SHP77 treated with DMSO at 0.1 percent for 48 hours (cell line): ENCODE measurements around the gene PADI2.
A peak's percentile ranks its signal among the peaks of the same experiment; 100 is the strongest.
"Not testable (repeated sequence)": the region's sequence is repeated elsewhere in the genome, so short reads cannot be mapped to it uniquely, and the experiment has no call there.

ENCODE experiments used
- DNase-seq: peaks from one replicate; lab custom pipeline; 2025; lab: John Stamatoyannopoulos, UW

Gene PADI2

GRCh38 chr1:17081439-17081838, 37.8 kb downstream of the PADI2 start:
- DNase-seq, result no peak

- DNase-seq, result no peak
Measured at GRCh38 chr1:17080880-17081279, 38.4 kb downstream of the PADI2 start.

DNA sequence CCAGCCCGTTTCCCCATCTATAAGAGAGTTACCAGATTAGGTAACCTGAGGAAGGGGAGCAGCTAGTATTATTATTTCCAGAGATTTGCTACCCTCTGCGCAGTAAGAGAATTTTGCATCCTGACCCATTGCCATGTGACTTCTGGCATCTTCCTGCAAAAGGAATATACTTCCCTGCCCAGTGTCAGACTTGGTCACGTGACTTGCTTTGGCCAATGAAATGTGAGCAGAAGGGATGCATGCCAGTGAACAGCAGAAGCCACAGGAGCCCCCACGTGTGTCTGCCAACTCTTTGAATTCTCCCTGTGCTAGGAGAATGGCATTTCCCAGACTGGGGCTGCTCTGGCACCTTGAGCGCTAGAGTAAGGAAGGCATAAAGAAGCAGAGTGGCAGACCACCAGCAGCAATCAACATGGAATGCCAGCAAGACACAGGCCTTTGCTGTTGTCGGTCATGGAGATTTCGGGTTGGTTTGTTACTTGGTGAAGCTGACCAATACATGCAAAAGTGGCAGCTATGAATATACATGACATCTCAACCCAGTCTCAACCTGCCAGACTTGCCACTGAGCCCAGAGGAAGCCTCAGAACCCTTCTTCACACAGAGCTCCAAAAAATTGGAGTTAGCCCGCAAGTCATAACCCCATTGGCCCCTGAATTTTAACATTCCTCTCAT, 39.0 kb downstream of the PADI2 start:
- no peak for DNase-seq

- no peak for DNase-seq
Measured at GRCh38 chr1:17078991-17079868, 40.0 kb downstream of the PADI2 start.

- no peak for DNase-seq
Measured at GRCh38 chr1:17075470-17076255, 43.6 kb downstream of the PADI2 start.

- no peak for DNase-seq
Measured at GRCh38 chr1:17071794-17072193, 47.5 kb downstream of the PADI2 start.

DNA sequence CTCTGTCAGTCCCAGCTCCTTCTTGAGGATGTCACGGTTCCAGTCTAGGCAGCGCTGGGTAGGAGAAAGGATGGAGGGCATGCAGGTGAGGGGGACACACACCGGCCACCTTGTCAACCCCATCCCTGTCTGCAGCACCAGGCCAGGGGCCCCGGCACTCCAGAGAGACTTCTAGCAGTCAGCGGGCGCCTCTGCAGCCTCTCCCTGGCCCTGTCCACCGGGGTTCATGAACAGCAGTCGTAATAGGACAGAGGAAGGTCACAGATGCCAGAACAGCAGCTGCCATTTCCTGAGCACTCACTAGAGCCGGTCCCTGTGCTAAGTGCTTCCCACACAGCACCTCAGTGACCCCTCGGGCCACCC, 49.1 kb downstream of the PADI2 start:
- no peak for DNase-seq

DNA sequence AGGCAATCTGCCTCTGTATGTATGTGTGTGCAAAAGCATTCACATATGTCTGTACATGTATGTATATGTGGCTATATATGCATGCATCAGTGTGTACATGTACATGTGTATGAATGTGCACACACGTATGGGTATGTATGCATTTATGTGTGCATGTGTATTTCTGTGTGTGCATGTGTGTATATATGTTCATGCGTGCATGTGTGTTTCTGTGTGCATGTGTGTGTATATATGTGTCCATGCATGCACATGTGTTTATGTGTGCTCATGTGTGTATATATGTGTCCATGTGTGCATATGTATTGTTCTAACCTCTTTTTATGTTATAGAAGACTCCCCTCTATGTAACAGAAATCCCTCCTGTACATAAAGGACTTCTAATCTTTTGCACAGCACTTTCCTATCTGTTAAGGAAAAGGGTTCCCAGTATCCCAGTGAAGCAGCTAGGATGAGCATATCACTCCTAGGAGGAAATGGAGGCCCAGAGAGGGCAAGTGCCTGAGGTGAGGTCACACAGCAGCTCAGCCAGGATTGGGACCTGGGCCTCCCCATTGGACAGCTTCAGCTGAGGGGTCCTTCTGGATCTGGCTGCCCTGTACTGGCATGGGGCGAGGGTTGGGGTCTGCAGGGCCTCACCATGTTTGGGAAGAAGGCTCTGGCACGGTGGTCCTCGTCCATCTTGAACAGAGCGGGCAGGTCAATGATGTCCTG, 49.6 kb downstream of the PADI2 start:
- DNase-seq, result no peak

- no peak for DNase-seq
Measured at GRCh38 chr1:17068789-17069188, 50.5 kb downstream of the PADI2 start.

GRCh38 chr1:17067465-17068240, 51.6 kb downstream of the PADI2 start:
- DNase-seq, result no peak

DNA sequence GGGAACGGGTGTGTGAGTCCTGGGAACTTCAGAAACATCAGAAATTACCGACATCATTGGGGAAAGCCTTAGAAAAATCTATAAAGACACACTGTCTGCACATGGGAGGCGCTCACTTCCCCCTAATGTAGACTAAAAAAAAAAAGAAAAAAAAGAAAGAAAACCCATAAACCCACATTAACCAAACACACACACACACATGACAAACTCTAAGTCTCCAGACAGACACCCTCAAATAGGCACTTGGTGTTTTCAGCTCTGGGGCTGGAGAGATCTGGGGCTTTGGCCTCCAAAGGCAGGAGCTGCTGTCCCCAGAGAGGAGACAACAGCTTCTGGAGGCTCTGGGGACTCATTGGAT, 52.2 kb downstream of the PADI2 start:
- DNase-seq, result no peak

DNA sequence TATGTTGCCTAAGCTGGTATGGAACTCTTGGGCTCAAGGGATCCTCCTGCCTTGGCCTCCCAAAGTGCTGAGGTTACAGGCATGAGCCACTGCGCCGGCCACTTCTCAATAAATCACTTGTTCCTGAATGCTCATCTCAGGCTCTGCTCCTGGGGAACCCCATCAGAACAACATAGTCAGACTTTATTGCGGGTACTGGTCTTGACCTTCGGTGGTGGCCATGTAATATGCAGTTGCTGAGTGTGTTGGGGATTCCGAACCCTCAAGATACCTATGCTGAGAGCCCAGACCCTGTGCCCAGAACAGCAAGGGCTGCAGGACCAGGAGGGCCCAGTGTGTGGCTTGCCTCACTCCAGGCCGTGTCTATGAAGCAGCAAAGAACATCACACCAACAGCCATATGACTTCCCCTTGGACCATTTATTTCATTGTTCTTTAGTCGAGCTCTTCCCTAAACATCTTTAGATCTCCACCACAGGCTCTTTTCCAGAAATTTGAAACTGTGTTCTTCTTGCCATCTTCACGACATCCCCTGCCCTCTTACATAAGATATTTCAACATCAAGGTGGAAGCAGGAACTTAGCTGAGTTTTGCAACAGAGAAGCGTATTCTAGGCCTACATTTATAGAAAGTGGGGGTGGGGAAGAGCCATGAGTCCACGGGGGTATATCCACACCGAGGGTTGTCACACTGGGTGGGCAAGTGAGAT, 52.7 kb downstream of the PADI2 start:
- DNase-seq, result no peak

GRCh38 chr1:17065666-17066065, 53.6 kb downstream of the PADI2 start:
- no peak for DNase-seq

DNA sequence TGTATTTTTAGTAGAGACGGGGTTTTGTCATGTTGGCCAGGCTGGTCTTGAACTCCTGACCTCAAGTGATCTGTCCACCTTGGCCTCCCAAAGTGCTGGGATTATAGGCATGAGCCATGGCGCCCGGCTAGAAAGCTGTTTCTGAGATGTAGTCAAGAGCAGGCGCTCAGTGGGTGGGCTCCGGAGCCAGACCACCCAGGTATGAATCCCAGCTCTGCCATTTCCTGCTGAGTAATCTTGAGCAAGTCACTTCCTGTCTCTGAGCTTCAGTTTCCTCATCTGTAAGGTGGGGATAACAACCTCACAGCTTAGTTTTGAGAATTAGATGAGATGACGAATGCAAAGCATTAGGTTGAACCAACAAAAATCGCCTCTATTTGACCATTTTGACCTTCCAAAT, 56.5 kb downstream of the PADI2 start:
- not testable (repeated sequence) for DNase-seq

DNA sequence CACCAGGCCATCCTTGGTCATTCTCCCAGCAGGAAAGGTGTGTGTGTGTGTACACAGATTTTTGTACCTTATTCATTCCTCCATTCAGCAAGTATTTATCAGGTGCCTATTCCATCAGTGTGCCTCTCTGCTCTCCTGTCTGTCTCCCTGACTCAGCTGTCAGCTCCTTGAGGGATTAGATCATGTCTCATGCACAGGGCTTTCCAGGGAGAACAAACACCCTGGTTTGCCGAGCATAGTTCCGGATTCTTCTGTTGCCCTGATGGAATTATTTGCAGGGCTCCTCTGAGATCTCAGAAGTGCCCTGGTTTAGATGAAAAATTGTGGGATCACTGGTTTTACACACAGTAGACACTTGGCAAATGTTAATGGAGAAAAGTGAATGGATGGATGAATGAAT, 57.4 kb downstream of the PADI2 start:
- DNase-seq, result no peak

- DNase-seq, result no peak
Measured at GRCh38 chr1:17061486-17061885, 57.8 kb downstream of the PADI2 start.

DNA sequence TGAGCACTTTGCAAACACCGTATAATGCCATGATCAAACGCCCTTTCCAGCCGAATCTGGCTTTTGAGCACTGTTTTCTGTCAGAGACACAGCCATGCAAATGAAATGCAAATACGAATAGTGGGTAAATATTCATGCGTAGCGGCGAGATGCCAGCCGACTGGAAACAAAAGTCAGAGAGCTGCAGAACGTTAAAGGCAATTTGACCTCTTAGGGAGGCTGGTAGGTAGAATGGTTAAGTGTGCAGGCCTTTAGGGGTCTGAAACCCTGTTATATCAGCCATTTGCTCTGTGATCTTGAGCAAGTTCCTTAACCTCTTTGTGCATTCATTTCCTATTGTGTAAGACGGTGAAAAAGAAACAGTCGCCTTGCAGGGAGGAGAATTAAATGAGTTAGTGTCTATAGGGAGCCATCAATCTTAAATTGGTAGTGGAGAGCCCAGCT, 58.9 kb downstream of the PADI2 start:
- no peak for DNase-seq

- peak; percentile 47 for DNase-seq
Measured at GRCh38 chr1:17059391-17060305, 59.6 kb downstream of the PADI2 start.

- no peak for DNase-seq
Measured at GRCh38 chr1:17056551-17056950, 62.7 kb downstream of the PADI2 start.

DNA sequence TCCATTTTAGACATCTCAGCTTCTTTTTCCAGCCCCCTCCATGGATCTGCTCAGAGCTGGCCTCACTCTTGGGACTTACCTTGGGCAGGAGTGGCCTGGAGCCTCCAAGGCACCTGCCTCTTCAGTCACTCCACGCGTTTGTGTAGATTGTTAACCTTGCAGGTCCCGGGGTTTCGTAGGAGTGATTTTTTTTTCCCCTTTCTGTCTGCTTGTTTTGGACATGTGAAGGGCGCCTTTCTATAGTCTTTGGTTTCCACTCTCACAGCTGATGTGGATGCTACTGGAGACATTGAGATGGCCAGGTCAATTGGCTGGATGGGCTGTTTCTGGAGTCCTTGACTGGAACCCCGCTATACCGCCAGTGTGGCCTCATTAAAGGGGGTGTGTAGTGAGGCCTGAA, 63.5 kb downstream of the PADI2 start:
- no peak for DNase-seq
